GM06990 (cell line): ENCODE data around the gene MPL.

Experiments
- DNase-seq: peaks from one replicate; pipeline ENCODE4 v3.0.0-alpha.2; 2011; ENCODE audit not compliant: insufficient read length; ENCODE audit errors: extremely low read depth
- H3K27me3 ChIP-seq: replicated peaks from 2 replicates; pipeline ENCODE4 v1.6.0; 2011; ENCODE audit warnings: low read length; ENCODE audit not compliant: control insufficient read depth, insufficient read depth
- H3K36me3 ChIP-seq: 2 replicates; pipeline ENCODE4 v1.5.1; 2011; ENCODE audit warnings: low read length; ENCODE audit not compliant: control insufficient read depth, insufficient read depth
- H3K4me3 ChIP-seq: replicated peaks from 2 replicates; pipeline ENCODE4 v1.5.1; 2011; ENCODE audit warnings: low read depth, mild to moderate bottlenecking, control low read depth, low read length
- TF ChIP-seq, protein P1 (sequence below): IDR thresholded peaks from 2 replicates; pipeline ENCODE4 v1.5.1; 2011; ENCODE audit warnings: low read length, control low read depth, mild to moderate bottlenecking, inconsistent platforms; ENCODE audit not compliant: insufficient read depth, poor library complexity, severe bottlenecking

MPL gene

DNA sequence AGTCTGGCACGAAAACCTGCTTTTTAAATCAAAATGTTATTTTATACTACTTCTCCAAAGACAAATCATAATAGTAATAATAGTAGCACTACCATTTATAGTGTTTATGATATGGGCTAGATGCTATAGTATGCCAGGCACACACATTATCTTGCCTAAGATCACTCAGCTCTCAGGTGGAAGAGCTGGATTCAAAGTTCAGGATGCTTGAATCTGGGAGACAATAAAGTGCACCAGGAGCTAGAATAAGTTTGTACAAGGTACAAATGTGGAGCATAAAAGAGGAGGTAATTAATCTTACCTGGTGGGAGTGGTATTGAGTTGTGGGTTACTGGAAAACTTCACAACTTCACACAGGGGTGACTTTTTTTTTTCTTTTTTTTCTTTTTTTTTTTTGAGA lies 40.2 kb downstream of the MPL start:
- TF ChIP-seq, protein P1, sequence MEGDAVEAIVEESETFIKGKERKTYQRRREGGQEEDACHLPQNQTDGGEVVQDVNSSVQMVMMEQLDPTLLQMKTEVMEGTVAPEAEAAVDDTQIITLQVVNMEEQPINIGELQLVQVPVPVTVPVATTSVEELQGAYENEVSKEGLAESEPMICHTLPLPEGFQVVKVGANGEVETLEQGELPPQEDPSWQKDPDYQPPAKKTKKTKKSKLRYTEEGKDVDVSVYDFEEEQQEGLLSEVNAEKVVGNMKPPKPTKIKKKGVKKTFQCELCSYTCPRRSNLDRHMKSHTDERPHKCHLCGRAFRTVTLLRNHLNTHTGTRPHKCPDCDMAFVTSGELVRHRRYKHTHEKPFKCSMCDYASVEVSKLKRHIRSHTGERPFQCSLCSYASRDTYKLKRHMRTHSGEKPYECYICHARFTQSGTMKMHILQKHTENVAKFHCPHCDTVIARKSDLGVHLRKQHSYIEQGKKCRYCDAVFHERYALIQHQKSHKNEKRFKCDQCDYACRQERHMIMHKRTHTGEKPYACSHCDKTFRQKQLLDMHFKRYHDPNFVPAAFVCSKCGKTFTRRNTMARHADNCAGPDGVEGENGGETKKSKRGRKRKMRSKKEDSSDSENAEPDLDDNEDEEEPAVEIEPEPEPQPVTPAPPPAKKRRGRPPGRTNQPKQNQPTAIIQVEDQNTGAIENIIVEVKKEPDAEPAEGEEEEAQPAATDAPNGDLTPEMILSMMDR = no peak
- Histone ChIP-seq H3K36me3 (peaks cover 2% of the 10 kb centered on the region), H3K4me3 (no peak overlapping the region), H3K27me3 (no peaks in the 10 kb centered on the region)
- no peak for DNase-seq

DNA sequence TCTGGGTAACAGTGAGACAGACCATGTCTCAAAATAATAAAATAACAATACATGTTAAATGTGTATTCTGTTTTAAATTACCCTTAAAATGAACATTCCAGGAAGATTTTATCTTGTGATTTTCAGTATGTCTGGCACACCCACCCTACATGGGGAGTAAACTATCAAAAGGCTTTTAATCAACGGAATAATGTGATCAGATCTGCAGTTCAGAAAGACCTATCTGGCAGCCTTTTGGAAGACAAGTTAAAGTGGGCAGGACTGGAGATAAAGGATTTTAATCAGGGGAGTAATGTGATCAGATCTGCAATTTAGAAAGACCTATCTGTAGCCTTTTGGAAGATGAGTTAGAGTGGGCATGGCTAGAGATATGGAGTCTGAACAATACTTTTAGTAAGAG lies 41.9 kb downstream of the MPL start:
- no peak for DNase-seq

DNA sequence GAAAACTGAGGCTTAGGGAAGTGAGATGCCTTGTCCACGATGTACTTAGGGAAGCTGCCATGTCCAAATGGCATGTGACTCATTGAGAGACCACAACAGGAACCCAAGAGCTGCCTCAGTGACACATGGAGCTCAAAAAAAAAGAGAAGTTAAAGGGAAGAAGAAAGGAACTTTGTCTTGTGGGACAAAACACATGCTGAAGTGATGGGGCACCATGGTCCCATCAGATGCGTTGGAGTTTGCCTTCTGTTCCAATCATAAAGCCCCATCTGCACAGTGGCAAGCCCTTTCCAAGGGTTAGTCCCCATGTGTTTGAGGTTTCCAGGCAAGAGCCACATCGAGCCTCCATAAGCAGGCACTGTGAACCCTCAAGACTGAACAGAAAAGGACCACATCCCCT lies 44.0 kb downstream of the MPL start:
- TF ChIP-seq, protein P1 = no peak
- no peak for DNase-seq
- H3K36me3 ChIP-seq = peaks cover 16% of the 10 kb centered on the region
- H3K4me3 ChIP-seq = no peak overlapping the region
- H3K27me3 ChIP-seq = no peaks in the 10 kb centered on the region

More for the DNA sequence above, 41.9 kb downstream of the MPL start:
- Histone ChIP-seq H3K27me3 (no peaks in the 10 kb centered on the region), H3K4me3 (no peak overlapping the region), H3K36me3 (peaks cover 8% of the 10 kb centered on the region)
- TF ChIP-seq, protein P1 = no peak

DNA sequence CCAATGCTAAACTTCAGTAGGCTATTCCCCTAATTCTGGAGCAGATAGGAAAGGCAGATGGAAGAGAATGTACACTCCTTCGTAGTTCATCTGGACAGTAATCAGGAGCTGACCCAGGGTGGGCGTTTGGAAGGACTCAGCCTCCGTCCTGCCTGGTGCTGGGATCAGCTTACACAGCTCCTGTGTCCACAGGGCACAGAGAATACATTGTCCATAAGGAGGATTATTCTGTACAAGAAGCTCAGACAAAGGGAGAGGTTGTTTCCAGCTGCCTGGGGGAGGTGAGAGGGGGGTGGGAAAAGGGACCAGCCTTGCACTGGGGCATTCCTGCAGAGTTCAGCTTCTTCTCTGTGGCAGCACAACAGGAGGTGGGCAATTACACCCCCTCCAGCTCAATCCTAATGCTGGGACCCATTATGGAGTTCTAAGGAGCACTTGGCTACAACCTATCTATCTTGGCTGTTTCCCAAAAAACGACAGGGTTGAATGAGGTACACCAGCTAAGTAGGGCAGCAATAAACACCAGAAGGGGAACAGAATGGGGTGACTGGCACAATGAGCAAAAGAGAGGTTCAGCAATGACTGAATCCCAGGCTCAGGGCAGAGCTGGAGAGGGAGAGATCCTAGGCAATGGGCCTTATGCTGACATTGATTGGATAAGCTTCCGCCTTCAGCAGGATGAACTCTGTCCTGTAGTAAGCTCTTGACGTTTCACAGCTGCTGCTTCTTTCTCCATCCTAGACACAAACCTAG lies 44.6 kb downstream of the MPL start:
- DNase-seq = no peak
- TF ChIP-seq, protein P1 = no peak
- Histone ChIP-seq H3K27me3 (no peaks in the 10 kb centered on the region), H3K4me3 (no peak overlapping the region), H3K36me3 (peaks cover 18% of the 10 kb centered on the region)

DNA sequence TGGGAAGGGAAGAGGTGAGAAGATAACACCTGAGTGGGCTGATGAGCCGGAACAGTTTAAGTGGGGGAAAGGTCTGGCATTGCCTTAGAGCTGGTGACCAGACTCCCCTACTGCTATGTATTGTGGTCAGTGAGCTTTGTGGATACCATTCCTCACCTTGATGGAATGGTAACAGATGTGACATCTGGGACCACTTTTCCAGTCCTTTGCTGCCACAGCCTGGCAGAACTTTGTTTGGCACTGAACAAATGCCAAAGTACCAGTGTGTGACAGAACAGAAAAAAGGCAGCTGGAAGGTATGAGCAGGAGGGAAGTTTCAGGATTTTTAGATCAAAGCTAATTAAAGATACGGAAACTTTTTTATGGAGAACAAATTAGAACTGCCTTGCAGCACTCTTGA lies 45.8 kb downstream of the MPL start:
- DNase-seq = no peak
- H3K36me3 ChIP-seq = peaks cover 18% of the 10 kb centered on the region
- no peaks in the 10 kb centered on the region for H3K27me3 ChIP-seq
- TF ChIP-seq, protein P1 = no peak
- no peak overlapping the region for H3K4me3 ChIP-seq
